HG02970 (cell line): ENCODE results near the gene TMEM178A.
"Not testable (repeated sequence)": the region's sequence is repeated elsewhere in the genome, so short reads cannot be mapped to it uniquely, and the experiment has no call there.

Experiments
- ATAC-seq: cut with Tn5 transposase; IDR thresholded peaks from one replicate; pipeline ENCODE4 v1.9.1; 2021; ENCODE audit warnings: mild to moderate bottlenecking, moderate library complexity, moderate number of reproducible peaks; ENCODE audit not compliant: unreplicated experiment, low FRiP score

The TMEM178A gene

GRCh38 chr2:39647104-39647765, 18.5 kb upstream of the TMEM178A start:
- no peak for ATAC-seq

- ATAC-seq = no peak
Observed at GRCh38 chr2:39648580-39648979, 17.1 kb upstream of the TMEM178A start.

GRCh38 chr2:39649511-39649910, 16.2 kb upstream of the TMEM178A start:
- no peak for ATAC-seq

- no peak for ATAC-seq
Observed at GRCh38 chr2:39650468-39650867, 15.2 kb upstream of the TMEM178A start.

GRCh38 chr2:39656215-39656614, 9.5 kb upstream of the TMEM178A start:
- ATAC-seq = not testable (repeated sequence)

GRCh38 chr2:39657287-39657937, 8.3 kb upstream of the TMEM178A start:
- ATAC-seq = no peak

- no peak for ATAC-seq
Observed at GRCh38 chr2:39658371-39658770, 7.3 kb upstream of the TMEM178A start.

- ATAC-seq = no peak
Observed at GRCh38 chr2:39659765-39660611, 5.7 kb upstream of the TMEM178A start.

- ATAC-seq = no peak
Observed at GRCh38 chr2:39660612-39661236, 5.0 kb upstream of the TMEM178A start.

GRCh38 chr2:39661826-39662225, 3.9 kb upstream of the TMEM178A start:
- ATAC-seq = no peak

GRCh38 chr2:39663187-39663930, 2.4 kb upstream of the TMEM178A start:
- ATAC-seq = no peak

- no peak for ATAC-seq
Observed at GRCh38 chr2:39664232-39664887, 1.4 kb upstream of the TMEM178A start.

GRCh38 chr2:39664888-39665591, 677 bp upstream of the TMEM178A start:
- no peak for ATAC-seq

- ATAC-seq = no peak
Observed at GRCh38 chr2:39666491-39667101, 879 bp downstream of the TMEM178A start.

GRCh38 chr2:39667104-39667885, 1.6 kb downstream of the TMEM178A start:
- ATAC-seq = no peak

- ATAC-seq = no peak
Observed at GRCh38 chr2:39667886-39668276, 2.2 kb downstream of the TMEM178A start.

- ATAC-seq = no peak
Observed at GRCh38 chr2:39668576-39669080, 2.9 kb downstream of the TMEM178A start.

GRCh38 chr2:39671604-39672003, 5.9 kb downstream of the TMEM178A start:
- no peak for ATAC-seq
